HS-5 (cell line): ENCODE measurements around the gene CAB39.
A peak's percentile ranks its signal among the peaks of the same experiment; 100 is the strongest.
"Not testable (repeated sequence)": the region's sequence is repeated elsewhere in the genome, so short reads cannot be mapped to it uniquely, and the experiment has no call there.

Source experiments
- DNase-seq: peaks from one replicate; pipeline ENCODE4 v3.0.0-alpha.2; 2012; ENCODE audit warnings: low read depth

The CAB39 gene

DNA sequence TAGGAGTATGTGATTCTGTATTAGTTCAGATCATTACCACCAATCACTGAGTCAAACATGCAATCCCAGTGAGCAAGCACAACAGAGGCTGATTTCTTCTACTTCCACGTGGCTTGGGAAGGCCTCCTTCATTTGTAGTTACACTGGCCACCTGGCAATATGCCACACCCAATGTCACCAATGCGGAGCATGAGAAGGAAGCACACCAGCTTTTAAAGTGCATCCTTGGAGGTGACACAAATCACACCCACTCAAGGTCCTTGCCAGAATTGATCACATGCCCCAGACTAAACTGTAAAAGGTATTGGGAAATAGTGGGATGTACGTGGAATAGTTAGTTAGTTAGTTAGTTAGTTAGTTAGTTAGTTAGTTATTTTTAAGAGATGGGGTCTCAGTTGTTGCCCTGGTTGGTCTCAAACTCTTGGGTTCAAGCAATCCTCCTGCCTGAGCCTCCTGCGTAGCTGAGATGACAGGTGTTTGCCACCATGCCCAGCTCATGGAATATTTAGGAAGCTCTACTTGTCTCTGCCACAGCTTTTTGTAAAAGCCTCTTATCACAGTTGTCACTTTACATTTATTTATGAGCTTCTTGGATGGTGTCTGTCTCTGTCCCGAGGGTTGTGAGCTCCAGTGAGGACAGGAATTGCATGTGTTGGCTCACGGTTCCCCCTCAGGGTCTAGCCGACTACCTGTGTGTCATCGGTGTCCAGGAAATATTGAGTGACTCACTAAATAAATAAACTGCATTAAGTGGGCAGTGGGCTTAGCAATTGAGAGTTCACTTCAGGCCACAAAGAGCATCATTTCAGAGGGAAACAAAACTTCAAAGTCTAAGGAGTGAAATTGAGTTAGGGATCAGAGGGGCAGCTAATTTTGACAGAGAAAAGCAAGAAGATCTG, 28.1 kb upstream of the CAB39 start:
- DNase-seq: no peak

DNA sequence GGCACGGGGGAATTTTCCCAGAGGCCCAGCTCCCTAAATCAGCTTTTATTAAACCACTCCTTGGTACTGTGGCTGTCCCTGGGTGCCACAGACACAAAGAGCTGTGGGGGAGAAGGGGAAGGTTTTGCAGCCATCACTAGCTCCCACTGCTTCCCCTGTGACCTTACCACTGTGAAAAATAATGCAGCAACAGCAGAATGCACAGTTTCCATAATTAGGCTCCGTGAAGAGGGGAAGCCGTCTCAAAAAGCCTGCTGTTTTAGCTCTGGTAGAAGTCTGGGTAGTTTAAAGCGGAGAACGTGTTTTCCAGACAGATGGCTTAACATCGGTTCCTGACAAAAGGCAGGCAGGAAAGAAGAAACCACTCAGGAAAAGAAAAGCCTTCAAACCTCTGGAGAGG, 27.5 kb upstream of the CAB39 start:
- DNase-seq: no peak

DNA sequence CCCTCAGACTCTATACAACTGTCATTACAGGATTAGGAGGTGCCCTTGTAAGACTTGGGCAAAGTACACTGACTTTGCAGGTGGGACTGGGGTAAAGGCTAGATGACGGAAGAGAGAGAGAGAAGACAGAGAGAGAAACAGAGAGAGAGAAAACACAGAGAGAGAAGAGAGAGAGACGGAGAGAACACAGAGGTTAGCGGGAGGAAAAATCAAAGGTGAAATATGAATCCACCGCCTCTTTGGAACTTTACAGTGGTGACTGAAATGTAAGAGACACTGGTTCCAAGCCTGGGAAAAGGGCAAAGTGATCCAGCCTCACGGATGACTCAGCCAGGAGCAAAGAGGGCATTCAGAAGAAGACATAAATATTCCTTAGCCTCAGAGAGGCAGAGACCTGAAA, 25.1 kb upstream of the CAB39 start:
- no peak for DNase-seq

DNA sequence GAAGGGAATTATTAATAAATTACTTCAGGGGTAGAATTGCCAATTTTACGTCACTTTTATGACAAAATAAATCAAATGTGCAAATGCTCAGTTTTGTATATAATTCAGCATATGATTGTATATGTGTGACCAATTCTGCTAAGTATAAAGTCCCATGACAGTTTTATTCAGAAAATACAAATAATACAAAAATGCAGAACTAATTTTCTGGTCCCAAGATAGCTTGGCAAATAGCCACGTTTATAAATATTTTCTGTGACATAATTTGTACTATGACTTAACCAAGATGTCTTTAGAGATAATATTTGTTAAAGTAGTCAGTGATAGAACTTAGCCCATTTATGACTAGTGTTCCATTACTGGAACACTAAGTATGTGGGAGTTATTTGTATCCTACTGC, 24.2 kb upstream of the CAB39 start:
- no peak for DNase-seq

DNA sequence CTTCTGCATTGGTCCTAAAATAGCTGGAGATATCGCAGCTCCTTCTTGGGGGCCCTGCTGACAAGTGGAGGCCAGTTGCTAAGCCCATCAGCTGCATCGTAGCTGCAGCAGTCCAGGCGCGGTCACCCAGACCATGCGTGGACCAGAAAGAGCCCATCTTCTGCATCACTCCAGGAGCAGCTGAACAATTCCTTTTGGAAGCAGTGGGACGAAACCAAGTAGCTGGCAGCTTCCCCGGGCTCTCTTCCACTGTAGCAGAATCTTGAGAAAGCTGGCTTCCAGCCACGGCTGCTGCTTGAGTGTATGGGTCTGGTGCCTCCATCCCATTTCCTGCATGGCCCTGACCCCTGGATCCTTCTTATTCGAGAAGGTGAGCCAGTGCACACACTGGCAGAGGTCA, 22.2 kb upstream of the CAB39 start:
- DNase-seq: no peak

DNA sequence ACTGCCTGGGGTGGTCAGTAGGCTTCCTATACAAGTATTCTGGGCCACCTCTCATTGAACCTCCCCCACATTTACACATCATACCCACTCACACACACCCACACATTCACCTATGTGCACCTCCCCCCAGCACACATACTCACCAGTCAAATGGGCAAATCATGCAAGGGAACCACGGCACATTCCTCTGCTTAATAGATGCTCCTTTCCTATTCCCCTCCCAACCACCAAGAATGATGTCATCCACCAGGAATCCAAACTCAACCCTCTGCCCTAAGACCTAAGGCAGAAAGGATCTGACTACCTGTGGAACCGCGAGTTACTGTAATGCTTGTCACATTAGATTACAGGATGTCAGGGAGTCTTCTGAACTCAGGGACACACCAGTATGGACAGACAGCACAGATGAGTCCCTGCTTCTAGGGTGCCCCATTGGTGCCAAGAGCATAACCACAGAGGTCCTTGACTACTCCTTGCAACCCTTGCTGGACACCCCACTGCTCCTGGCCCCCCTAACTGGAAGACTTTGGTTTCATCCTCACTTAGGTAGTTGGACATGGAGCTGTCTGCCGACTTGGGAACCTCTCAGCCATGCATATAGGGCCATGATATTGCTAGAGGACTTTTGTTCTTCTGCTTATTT, 21.5 kb upstream of the CAB39 start:
- peak; percentile 83 for DNase-seq

DNA sequence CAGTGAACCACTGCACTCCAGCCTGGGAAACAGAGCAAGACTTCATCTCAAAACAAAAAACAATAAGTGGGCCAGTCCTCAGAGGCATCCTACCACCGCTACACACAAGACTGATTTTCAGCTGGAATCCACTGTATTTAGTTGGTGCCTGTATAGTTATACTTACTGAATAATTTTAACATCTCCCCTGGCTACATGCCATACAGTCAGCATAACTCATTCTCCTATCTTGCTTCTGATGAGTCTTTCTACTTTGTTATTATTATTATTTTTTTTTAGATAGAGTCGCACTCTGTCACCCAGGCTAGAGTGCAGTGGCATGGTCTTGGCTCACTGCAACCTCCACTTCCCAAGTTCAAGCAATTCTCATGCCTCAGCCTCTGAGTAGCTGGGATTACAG, 19.9 kb upstream of the CAB39 start:
- DNase-seq: no peak

DNA sequence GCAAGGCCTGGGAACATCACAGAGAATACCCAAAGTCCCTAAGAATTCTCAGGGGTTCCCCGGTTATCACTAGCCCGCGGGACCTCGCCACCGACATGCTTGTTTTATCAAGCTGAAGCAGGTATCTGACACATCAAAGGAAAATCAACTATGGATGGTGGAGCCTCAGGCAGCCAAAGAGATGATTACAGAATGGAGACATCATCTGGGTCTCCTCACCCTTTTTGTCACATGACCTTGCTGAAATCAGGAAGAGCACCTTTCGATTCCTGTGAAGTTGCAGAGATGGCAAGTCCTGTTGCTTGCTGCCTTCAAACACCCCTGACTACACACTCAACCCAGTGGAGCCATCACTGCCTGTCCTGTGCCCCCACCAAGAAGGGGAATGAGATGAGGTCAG, 19.2 kb upstream of the CAB39 start:
- no peak for DNase-seq

DNA sequence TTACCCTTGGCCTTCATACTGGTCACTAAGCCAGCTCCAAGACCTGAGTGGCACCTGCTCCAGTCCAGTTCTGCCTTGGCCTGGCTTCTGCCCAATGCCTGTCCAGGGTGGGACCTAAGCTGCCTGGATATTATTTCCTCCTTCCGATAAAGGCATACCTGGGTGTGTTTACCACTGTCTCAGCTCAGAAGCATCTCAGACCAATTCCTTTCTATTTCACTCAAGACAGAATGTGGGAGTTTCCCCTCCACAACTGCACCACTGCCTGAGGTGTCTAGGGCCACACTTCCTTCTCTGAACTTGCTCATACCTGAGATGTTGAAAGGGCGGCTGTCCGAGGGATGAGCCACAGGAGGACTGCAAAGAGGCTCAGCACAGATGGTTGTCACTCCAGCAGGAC, 18.4 kb upstream of the CAB39 start:
- DNase-seq: no peak

DNA sequence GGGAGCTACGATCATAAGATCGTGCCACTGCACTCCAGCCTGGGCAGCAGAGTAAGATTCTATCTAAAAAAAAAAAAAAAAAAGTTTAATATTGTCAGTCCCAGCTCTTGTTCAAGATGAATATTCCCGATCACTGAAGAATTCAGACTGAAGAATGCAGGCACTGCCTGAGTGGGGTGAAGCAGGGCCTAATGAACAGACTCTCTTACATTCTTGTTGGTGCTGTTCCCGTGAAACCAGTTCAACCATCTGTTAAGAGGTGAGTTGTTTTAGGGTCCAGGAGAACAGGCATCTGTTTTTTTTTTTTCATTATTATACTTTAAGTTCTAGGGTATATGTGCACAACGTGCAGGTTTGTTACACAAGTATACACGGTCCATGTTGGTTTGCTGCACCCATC, 17.1 kb upstream of the CAB39 start:
- no peak for DNase-seq

DNA sequence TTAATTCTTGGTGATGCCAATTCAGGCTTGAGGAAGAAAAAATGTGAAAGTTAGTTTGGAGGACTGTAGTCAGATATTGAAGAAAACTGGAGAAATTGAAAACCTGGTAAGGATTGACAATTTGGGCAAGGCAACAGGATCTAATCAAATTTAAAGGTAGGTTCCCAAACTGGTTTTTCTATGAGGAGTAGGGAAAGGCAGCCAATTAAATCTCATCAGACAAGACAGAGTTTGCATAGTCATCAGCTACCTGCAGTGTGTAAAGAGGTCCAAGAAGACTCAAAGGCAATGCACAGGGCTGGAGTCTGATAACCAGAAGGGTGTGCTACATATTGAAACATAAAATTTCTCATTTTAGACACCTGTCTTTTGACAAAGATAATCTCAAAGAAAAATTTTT, 16.0 kb upstream of the CAB39 start:
- DNase-seq: no peak

DNA sequence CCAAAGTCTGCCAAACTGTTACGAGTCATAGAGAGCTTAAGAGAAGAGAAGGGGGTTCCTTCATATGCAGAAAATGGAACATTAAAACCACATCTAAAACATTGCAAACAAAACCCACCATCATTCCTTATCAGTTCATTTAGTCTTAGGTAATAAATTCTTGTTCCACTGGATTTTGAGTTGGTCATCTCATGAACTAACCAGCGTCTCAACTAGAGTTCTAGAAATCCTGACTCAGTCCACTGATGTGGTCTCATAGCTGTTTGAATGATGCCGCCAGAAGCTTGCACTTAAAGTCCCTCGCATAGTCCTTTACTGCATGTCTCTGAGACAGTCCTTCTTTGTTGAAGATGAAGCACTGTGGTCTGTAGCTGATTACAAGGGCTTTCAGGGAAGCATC, 15.0 kb upstream of the CAB39 start:
- no peak for DNase-seq

DNA sequence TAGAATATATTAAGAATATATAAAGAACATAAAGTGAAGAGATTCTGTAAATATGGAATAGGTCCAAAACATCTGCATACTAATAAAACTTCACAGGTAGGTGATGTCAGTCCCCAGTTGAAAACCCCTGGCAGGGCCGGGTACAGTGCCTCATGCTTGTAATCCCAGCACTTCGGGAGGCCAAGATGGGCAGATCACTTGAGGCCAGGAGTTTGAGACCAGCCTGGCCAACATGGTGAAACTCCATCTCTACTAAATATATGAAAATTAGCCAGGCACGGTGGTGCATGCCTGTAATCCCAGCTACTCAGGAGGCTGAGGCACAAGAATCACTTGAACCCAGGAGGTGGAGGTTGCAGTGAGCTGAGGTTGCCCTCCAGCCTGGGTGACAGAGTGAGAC, 13.9 kb upstream of the CAB39 start:
- not testable (repeated sequence) for DNase-seq

DNA sequence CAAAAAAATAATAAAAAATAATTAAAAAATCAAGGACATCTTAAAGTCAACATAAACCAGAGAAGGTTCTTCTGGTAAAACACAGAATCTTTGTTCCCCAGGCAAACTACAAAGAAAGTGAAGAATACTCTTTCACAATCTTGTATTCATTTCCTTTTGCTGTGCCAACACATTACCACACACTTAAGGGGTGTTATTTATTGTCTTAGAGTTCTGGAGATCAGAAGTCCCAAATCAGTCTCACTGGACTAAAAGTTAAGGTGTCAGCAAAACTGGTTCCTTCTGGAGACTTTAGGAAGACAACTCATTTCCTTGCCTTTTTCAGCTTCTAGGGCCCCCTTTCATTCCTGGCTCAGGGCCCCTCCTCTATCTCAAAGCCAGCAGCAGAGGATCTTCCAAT, 12.2 kb upstream of the CAB39 start:
- DNase-seq: no peak

DNA sequence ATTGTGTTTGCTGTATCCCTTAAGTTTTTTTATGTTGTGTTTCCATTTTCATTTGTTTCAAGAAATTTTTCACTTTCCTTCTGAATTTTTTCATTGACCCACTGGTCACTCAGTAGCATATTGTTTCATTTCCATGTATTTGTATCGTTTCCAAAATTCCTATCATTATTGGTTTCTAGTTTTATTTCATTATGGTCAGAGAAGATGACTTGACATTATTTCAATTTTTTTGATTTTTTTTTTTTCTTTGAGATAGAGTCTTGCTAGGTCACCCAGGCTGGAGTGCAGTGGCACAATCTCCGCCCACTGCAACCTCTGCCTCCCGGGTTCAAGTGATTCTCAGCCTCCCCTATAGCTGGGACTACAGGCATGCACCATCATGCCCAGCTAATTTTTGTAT, 11.3 kb upstream of the CAB39 start:
- no peak for DNase-seq

DNA sequence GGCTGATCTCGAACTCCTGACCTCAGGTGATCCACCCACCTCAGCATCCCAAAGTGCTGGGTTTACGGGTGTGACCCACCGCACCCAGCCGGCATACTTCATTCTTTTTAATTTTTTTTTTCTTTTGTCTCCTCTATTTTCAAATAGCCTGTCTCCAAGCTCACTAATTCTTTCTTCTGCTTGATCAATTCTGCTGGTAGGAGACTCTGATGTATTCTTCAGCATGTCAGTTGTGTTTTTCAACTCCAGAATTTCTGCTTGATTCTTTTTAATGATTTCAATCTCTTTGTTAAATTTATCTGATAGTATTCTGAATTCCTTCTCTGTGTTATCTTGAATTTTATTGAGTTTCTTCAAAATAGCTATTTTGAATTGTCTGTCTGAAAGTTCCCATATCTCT, 10.2 kb upstream of the CAB39 start:
- not testable (repeated sequence) for DNase-seq

DNA sequence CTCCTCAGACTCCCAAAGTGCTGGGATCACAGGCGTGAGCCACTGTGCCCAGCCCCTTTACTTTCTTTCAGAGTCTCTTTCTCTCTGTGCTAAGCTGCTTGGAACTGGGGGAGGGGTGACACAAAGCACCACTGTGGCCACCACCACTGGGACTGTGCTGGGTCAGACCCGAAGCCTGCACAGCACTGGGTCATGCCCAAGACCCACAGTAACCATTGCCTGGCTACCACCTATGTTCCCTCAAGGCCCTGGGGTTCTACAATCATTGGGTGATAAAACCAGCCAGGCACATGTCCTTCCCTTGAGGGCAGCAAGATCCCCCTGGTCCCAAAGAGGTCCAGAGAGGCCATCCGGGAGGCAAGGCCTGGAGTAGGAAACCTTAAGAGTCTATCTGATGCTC, 9.1 kb upstream of the CAB39 start:
- DNase-seq: no peak

DNA sequence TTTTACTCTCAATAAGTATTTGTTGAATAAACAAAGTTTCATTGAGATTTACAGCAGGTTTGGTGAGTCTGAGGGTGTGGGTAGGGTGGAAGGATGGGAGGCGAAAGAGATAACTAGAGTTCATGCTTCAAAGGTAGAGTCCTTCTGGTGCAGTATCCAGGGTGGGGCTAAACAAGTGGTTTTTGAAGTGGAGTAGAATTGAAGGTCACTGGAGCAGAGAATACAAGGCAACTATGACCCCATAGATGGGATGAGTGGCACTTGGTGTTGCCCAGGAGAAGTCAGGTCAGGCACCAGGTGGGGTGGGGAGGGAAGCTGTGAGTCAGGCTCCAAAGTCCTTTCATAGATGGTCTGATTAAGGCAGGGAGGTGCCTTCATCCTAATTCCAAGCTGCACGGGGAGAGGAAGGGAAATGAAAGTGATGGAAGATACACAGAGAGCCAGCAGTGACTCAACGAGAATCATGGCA, 6.6 kb upstream of the CAB39 start:
- no peak for DNase-seq

DNA sequence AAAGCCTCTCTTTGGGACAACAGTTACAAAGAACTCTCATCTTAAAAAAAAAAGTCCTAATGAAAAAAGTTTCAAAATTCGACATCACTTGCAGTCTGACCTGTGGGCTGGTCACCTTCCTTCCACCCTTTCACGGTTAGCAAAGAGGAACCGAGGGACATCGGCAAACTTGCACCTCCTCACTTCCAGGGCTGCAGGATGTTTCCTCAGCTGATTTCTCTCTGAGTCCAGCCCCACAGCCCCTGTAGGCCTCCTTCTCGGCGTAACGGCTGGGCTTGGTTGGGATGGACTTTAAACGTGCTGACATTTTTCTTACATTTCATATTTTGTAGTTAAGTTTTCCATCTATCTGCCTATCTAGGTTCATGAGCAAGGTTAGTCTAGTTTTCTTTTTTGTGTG, 5.7 kb upstream of the CAB39 start:
- DNase-seq: no peak

DNA sequence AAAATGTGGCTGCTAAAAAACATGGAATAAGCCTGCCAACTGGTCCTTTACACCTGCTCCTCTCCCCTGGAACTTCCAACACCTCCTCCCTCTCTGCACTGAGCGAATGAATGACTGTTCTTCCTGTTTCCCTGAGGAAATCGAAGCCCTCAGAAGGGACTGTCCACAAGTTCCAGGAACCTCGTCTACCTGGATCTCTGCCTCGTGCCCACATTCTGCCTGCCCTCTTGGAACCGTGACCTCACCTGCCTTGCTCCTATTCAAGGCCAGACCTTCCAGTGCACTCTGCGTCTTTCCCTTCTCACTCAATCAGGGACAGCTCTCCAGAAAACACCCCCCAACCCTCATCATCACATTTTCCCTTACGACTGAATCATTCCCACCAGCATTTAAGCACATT, 4.4 kb upstream of the CAB39 start:
- DNase-seq: no peak

DNA sequence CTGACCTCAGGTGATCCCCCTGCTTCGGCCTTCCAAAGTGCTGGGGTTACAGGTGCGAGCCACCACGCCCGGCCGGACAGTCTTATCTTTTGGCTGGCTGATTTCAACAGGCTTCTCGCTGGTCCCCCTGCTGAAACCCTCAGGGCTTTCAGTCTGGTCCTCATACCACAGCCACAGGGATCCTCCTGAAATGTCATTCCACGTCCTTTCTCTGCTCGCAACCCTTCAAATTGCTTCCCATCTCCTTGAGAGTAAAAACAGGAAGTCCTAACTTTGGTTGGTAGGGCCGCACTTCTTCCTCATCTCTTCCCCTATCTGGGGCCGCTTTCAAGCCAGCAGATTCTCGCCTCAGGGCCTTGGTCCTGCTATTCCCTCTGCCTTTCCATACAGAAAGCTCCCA, 1.4 kb upstream of the CAB39 start:
- DNase-seq: no peak

DNA sequence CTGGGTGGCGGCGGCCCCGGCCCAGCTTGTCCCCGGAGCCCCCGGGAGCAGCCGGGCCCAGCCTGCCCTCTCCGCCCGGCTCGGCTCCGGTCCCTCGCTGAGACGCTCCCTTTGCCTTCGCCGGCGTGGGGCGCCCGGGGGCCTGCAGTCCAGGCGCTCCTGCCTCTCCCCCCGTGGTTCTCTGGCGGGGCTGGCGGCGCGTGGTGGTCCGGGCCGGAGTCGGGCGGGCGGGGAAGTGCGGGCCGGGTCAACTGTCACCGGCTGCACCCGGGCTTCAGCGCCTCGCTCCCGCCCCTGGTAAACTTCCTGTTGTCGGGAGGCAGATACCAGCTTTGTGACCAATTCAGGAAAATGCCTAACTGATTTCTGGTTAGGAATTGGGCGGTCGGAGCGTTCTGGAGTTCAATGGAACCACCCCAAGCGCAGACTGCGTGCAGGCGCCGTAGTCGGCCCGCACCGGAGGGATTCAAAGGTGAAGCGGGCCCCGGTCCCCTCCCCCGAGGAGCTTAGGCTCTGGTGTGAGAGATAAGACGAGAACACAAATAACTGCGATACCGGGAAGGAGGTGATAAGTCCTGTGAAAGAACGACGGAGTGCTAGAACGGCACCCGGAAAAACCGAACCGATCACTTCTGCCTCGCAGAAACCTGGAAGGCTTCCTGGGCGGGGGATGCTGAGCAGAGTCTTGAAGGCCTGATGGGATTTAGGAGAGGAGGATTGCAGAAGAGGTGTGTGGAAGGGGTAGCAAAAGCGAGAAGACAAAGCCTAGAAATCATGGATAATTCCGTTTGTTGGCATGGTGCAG, 891 bp downstream of the CAB39 start:
- DNase-seq: no peak

DNA sequence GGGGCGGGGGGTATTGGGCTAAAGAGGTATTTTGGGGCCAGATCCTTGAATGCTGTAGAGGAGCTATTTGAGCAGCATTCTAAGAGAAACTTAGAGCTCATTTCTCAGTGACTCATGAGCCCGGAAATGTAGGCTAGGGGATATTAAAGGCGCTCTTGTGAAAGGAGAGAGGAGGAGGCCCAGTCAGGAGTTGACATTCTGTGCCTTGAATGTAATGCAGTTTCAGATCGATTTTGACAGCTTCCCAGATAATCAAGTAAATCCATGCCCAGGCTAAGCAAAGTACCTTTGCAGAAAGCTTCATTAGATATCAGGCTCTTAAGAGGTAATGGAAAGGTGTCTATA, 1.5 kb downstream of the CAB39 start:
- DNase-seq: peak; percentile 76
